Heart left ventricle (tissue), 16 donors: Measurements from ENCODE around the gene FAM229A. TPM values are rescaled to one million over a fixed set of nuclear protein-coding genes. Genes with fewer than 3 reads are reported as not detected.

ENCODE experiments used
- ATAC-seq, 4 donors: fragments of 200-7000 bp; cut with Tn5 transposase; one replicate each; pipeline ENCODE4 v1.9.1; 2020 to 2022; ENCODE audit warnings: moderate library complexity in 4 of 4, mild to moderate bottlenecking in 3 of 4, moderate number of reproducible peaks in 1 of 4
- DNase-seq, 5 donors: peaks; one replicate each; pipeline ENCODE4 v3.0.0-alpha.2; 2020
- H3K27ac ChIP-seq, 12 donors: fragments of 200-600 bp; sonication (generic) in 4 of 12; one replicate each; pipeline versions ENCODE4 v1.5.0 to v1.8.0; 2016 to 2022; ENCODE audit warnings: mild to moderate bottlenecking in 2 of 12
- H3K27me3 ChIP-seq, 9 donors: fragments of 200-600 bp; sonication (generic) in 2 of 9; one replicate each; pipeline versions ENCODE4 v1.5.1 to v1.8.0; 2016 to 2022; ENCODE audit warnings: mild to moderate bottlenecking in 3 of 9
- H3K36me3 ChIP-seq, 9 donors: fragments of 200-600 bp; sonication (generic) in 2 of 9; one replicate each; pipeline versions ENCODE4 v1.5.0 to v1.8.0; 2018 to 2022; ENCODE audit warnings: mild to moderate bottlenecking in 2 of 9
- H3K4me1 ChIP-seq, 12 donors: fragments of 200-600 bp; sonication (generic) in 4 of 12; one replicate each; pipeline versions ENCODE4 v1.5.0 to v1.8.0; 2016 to 2022; ENCODE audit warnings: mild to moderate bottlenecking in 3 of 12
- H3K4me3 ChIP-seq, 12 donors: fragments of 200-600 bp; sonication (generic) in 4 of 12; one replicate each; pipeline versions ENCODE4 v1.5.0 to v1.8.0; 2017 to 2022; ENCODE audit warnings: mild to moderate bottlenecking in 9 of 12, moderate library complexity in 4 of 12
- H3K9me3 ChIP-seq, 12 donors: fragments of 200-600 bp; sonication (generic) in 4 of 12; one replicate each; pipeline versions ENCODE4 v1.5.0 to v1.8.0; 2016 to 2022; ENCODE audit warnings: mild to moderate bottlenecking in 1 of 12
- CTCF ChIP-seq, 12 donors: fragments of 200-600 bp; sonication (generic) in 4 of 12; IDR thresholded peaks; one replicate each; pipeline versions ENCODE4 v1.5.0 to v1.8.0; 2018 to 2022; ENCODE audit warnings: antibody characterized with exemption in 12 of 12, mild to moderate bottlenecking in 5 of 12
- POLR2A ChIP-seq, 2 donors: fragments of 450-650 bp; IDR thresholded peaks; one replicate each; pipeline ENCODE4 v1.6.1; 2017; ENCODE audit warnings: antibody characterized with exemption in 2 of 2, mild to moderate bottlenecking in 2 of 2, moderate library complexity in 2 of 2
- WGBS, 4 donors: extraction: QIAGEN DNeasy Blood & Tissue Kit in 2 of 4; methylation state at CpG; one replicate each; pipeline versions ENCODE4 v1.1.5 to v1.1.7; 2013 to 2018; 5-methylcytosine and 5-hydroxymethylcytosine counted together
- intact Hi-C, 10 donors: fragments of 100-400 bp; cut with DNase I; formaldehyde crosslinking; loops; one replicate each; pipeline versions ENCODE4 v1.11.1 to v1.14.2; 2022
- polyA plus RNA-seq, 2 donors: library from polyadenylated mRNA; stranded (reverse); fragments of 200-250 nt; gene quantifications; one replicate each; pipeline ENCODE4 v1.2.3, GENCODE V29; 2013
- total RNA-seq, 9 donors: library from RNA; depleted of rRNA in 2 of 9; stranded (reverse); fragments of >200 nt in 2 of 9; fragmentation: NEBNext Ultra II Directional in 3 of 9; extraction: Animal tissue kit (Norgen Biotek cat#: 25700) in 3 of 9; gene quantifications; one replicate each; pipeline versions ENCODE4 v1.1.0 to v1.2.4, GENCODE V29; 2016 to 2023
- donor health status: ischemic (EF 13 %, LVEDD 7.1; RV severe dilation, severe dysfunction).
- donor health status: healthy with polysubstance abuse.
- donor health status: DM: no; HTN: yes; CAD: no.
- donor health status: DM: no; HTN: no; CAD: no.
- donor health status: ischemic (EF 25% LVEDD 6.9; RV normal size, moderate dysfunction).
- donor health status: ischemic (EF 25% LVEDD 5.7; RV mildly dilated, moderate dysfunction).
- donor health status: healthy.
- donor health status: DM: yes; HTN: yes; CAD: no.
- donor health status: ischemic (EF 35%, LVEDD 5.7; RV mildly dilated, moderate dysfunction).
- donor health status: nonischemic (EF 11% LVEDD 7.7; RV severe dilation, severe dysfunction).
- donor health status: DM: yes; HTN: yes; CAD: no.
- donor health status: PGD.
- donor health status: ischemic (EF 29% LVEDD 5.4; RV normal size, mild dysfunction).
- donor health status: nonischemic (EF 23%, LVEDD 6.1; RV moderate dilation, normal function).

Gene FAM229A
- total and polyA plus RNA-seq, 11 donors = 1.2 to 4.4 (median 2.1) TPM

GRCh38 chr1:32351399-32352238 is 10.7 kb downstream of the FAM229A start:
- H3K36me3 ChIP-seq = no peaks in the 10 kb centered on the region
- WGBS, 4 donors = 1 to 20% (median 1%) methylated on average over 2 to 75 of the region's 75 CpGs
- H3K27me3 ChIP-seq = no peaks in the 10 kb centered on the region
- peak; percentile 87 to 94 (median 92) for ATAC-seq
- H3K9me3 ChIP-seq = peaks cover 0 to 4% (median 0%) of the 10 kb centered on the region in 12 donors
- H3K4me1 ChIP-seq = peaks cover 0 to 59% (median 35%) of the 10 kb centered on the region in 12 donors
- H3K27ac ChIP-seq = peak overlapping the region; percentile 80 to 99 (median 94)
- H3K4me3 ChIP-seq = peak overlapping the region; percentile 63 to 96 (median 76)
- peak in 2 of 12 donors; percentile 20 to 33 for TF ChIP-seq CTCF (IDR thresholded peaks at IDR 0.05)
- TF ChIP-seq POLR2A (IDR thresholded peaks at IDR 0.05) = peak; percentile 81 to 94
- intact Hi-C loops = loop anchor here in 2 of 10 donors (2.0 to 5.0 kb wide), 3 partner anchors 15 to 43 kb away; partner anchors contain the start of genes BSDC1 (in 2 of the 2) and MARCKSL1 (in 1 of the 2)
- DNase-seq = peak; percentile 96 to 97 (median 96)

- H3K9me3 ChIP-seq = peaks cover 0 to 4% (median 0%) of the 10 kb centered on the region in 12 donors
- H3K4me3 ChIP-seq = peak overlapping the region; percentile 63 to 96 (median 76)
- H3K27me3 ChIP-seq = no peaks in the 10 kb centered on the region
- H3K36me3 ChIP-seq = no peaks in the 10 kb centered on the region
- peak in 4 of 5 donors; percentile 81 to 90 (median 84) for DNase-seq
- TF ChIP-seq CTCF (IDR thresholded peaks at IDR 0.05) (peak; percentile 51 to 91 (median 67)), POLR2A (IDR thresholded peaks at IDR 0.05) (no peak)
- intact Hi-C loops = loop anchor here in 2 of 10 donors (2.0 to 5.0 kb wide), 3 partner anchors 14 to 44 kb away; partner anchors contain the start of genes BSDC1 (in 2 of the 2) and MARCKSL1 (in 1 of the 2)
- peaks cover 0 to 59% (median 35%) of the 10 kb centered on the region in 12 donors for H3K4me1 ChIP-seq
- ATAC-seq = peak; percentile 44 to 75 (median 66)
- peak overlapping the region; percentile 80 to 99 (median 94) for H3K27ac ChIP-seq
- 18 to 34% (median 23%) methylated on average over 14 to 28 of the region's 28 CpGs for WGBS, 4 donors
Measured at GRCh38 chr1:32350785-32351398, 11.4 kb downstream of the FAM229A start.

- WGBS, 4 donors = 44 to 63% (median 51%) methylated on average over 8 of the region's 8 CpGs
- intact Hi-C loops = no loop called here
- TF ChIP-seq CTCF (IDR thresholded peaks at IDR 0.05) = no peak
- TF ChIP-seq POLR2A (IDR thresholded peaks at IDR 0.05) = no peak
- Histone ChIP-seq H3K27ac (peak overlapping the region in 9 of 12 donors; percentile 11 to 97 (median 55)), H3K4me3 (no peak overlapping the region), H3K27me3 (no peaks in the 10 kb centered on the region), H3K9me3 (peaks cover 0 to 4% (median 0%) of the 10 kb centered on the region in 12 donors), H3K4me1 (peaks cover 0 to 60% (median 35%) of the 10 kb centered on the region in 12 donors), H3K36me3 (no peaks in the 10 kb centered on the region)
- DNase-seq = peak; percentile 66 to 86 (median 81)
- peak in 1 of 4 donors; percentile 25 for ATAC-seq
Measured at GRCh38 chr1:32349211-32349708, 13.0 kb downstream of the FAM229A start.
